ENCODE measurements around the gene VGLL4.
"Not testable (repeated sequence)": the region's sequence is repeated elsewhere in the genome, so short reads cannot be mapped to it uniquely, and the experiment has no call there.

Gene VGLL4

GRCh38 chr3:11582191-11582968 is 61.3 kb downstream of the VGLL4 start:
- no peak for DNase-seq

- DNase-seq, result no peak
Measured at GRCh38 chr3:11581237-11582190, 62.2 kb downstream of the VGLL4 start.

- no peak for DNase-seq
Measured at GRCh38 chr3:11580645-11581044, 63.1 kb downstream of the VGLL4 start.

- DNase-seq, result no peak
Measured at GRCh38 chr3:11578169-11578568, 65.5 kb downstream of the VGLL4 start.

- no peak for DNase-seq
Measured at GRCh38 chr3:11576453-11576852, 67.3 kb downstream of the VGLL4 start.

- no peak for DNase-seq
Measured at GRCh38 chr3:11575677-11576076, 68.0 kb downstream of the VGLL4 start.

- DNase-seq, result no peak
Measured at GRCh38 chr3:11574981-11575669, 68.6 kb downstream of the VGLL4 start.

- DNase-seq, result not testable (repeated sequence)
Measured at GRCh38 chr3:11572660-11573059, 71.1 kb downstream of the VGLL4 start.

- peak; percentile 53 for DNase-seq
Measured at GRCh38 chr3:11570789-11571495, 72.8 kb downstream of the VGLL4 start.

- DNase-seq, result no peak
Measured at GRCh38 chr3:11570251-11570650, 73.5 kb downstream of the VGLL4 start.

- no peak for DNase-seq
Measured at GRCh38 chr3:11569156-11569741, 74.5 kb downstream of the VGLL4 start.

GRCh38 chr3:11568503-11569155 is 75.1 kb downstream of the VGLL4 start:
- DNase-seq, result no peak

GRCh38 chr3:11567516-11568467 is 75.9 kb downstream of the VGLL4 start:
- DNase-seq, result no peak

GRCh38 chr3:11566916-11567315 is 76.8 kb downstream of the VGLL4 start:
- no peak for DNase-seq

GRCh38 chr3:11566478-11566877 is 77.2 kb downstream of the VGLL4 start:
- DNase-seq, result no peak

GRCh38 chr3:11565932-11566331 is 77.8 kb downstream of the VGLL4 start:
- no peak for DNase-seq

- no peak for DNase-seq
Measured at GRCh38 chr3:11565492-11565891, 78.2 kb downstream of the VGLL4 start.

GRCh38 chr3:11565072-11565471 is 78.6 kb downstream of the VGLL4 start:
- no peak for DNase-seq

GRCh38 chr3:11564577-11565001 is 79.1 kb downstream of the VGLL4 start:
- DNase-seq, result no peak

GRCh38 chr3:11563865-11564185 is 79.9 kb downstream of the VGLL4 start:
- no peak for DNase-seq
